HG03103 (cell line): Measurements from ENCODE around the gene HOXC9.

Experiments
- ATAC-seq: cut with Tn5 transposase; IDR thresholded peaks from one replicate; pipeline ENCODE4 v1.9.1; 2021; ENCODE audit warnings: low read depth; ENCODE audit not compliant: unreplicated experiment

HOXC9 gene

GRCh38 chr12:54024581-54025305 is 24.8 kb downstream of the HOXC9 start:
- no peak for ATAC-seq

GRCh38 chr12:54025499-54026405 is 25.8 kb downstream of the HOXC9 start:
- no peak for ATAC-seq

- no peak for ATAC-seq
These were observed 26.9 kb downstream of the HOXC9 start for GRCh38 chr12:54026640-54027441.

- no peak for ATAC-seq
These were observed 27.5 kb downstream of the HOXC9 start for GRCh38 chr12:54027442-54027786.

GRCh38 chr12:54028314-54029201 is 28.6 kb downstream of the HOXC9 start, which contains the start of gene HOXC6:
Gene HOXC6, plus strand, starts transcription at chr12:54028440. Its CDS starts 82 bp downstream, at chr12:54028522.
- ATAC-seq = no peak

- no peak for ATAC-seq
These were observed 29.8 kb downstream of the HOXC9 start for GRCh38 chr12:54029529-54030441.

GRCh38 chr12:54030442-54030801 is 30.5 kb downstream of the HOXC9 start:
- ATAC-seq = no peak

GRCh38 chr12:54030889-54031471 is 31.0 kb downstream of the HOXC9 start:
- no peak for ATAC-seq

- no peak for ATAC-seq
These were observed 31.5 kb downstream of the HOXC9 start for GRCh38 chr12:54031480-54031879.

GRCh38 chr12:54032086-54032619 is 32.2 kb downstream of the HOXC9 start:
- ATAC-seq = no peak

GRCh38 chr12:54032627-54033100 is 32.7 kb downstream of the HOXC9 start, which contains the start of gene HOXC5:
Gene HOXC5, plus strand, starts transcription at chr12:54033050. Its CDS starts 73 bp downstream, at chr12:54033123.
- ATAC-seq = no peak

- ATAC-seq = no peak
These were observed 33.4 kb downstream of the HOXC9 start for GRCh38 chr12:54033106-54033979.

GRCh38 chr12:54033980-54034784 is 34.2 kb downstream of the HOXC9 start:
- ATAC-seq = no peak

- no peak for ATAC-seq
These were observed 34.9 kb downstream of the HOXC9 start for GRCh38 chr12:54034785-54035310.

- ATAC-seq = no peak
These were observed 35.8 kb downstream of the HOXC9 start for GRCh38 chr12:54035568-54036264.
